Rectal smooth muscle tissue (tissue), 1 donor: Measurements from ENCODE around the gene TMEM183A.
"Not testable (repeated sequence)": the region's sequence is repeated elsewhere in the genome, so short reads cannot be mapped to it uniquely, and the experiment has no call there.

Experiments
- H3K27ac ChIP-seq: one replicate; pipeline ENCODE4 v1.7.0; 2013; ENCODE audit warnings: low read depth, low read length, inconsistent platforms
- H3K27me3 ChIP-seq: one replicate; pipeline ENCODE4 v1.7.0; 2013; ENCODE audit warnings: low read length; ENCODE audit not compliant: control insufficient read depth, insufficient read depth
- H3K36me3 ChIP-seq: one replicate; pipeline ENCODE4 v1.7.0; 2013; ENCODE audit warnings: low read length; ENCODE audit not compliant: control insufficient read depth, insufficient read depth
- H3K4me1 ChIP-seq: one replicate; pipeline ENCODE4 v1.7.0; 2013; ENCODE audit warnings: low read length; ENCODE audit not compliant: control insufficient read depth, insufficient read depth
- H3K4me3 ChIP-seq: one replicate; pipeline ENCODE4 v1.7.0; 2013; ENCODE audit warnings: low read length
- H3K9ac ChIP-seq: one replicate; pipeline ENCODE4 v1.7.0; 2013; ENCODE audit warnings: low read length

TMEM183A gene

DNA sequence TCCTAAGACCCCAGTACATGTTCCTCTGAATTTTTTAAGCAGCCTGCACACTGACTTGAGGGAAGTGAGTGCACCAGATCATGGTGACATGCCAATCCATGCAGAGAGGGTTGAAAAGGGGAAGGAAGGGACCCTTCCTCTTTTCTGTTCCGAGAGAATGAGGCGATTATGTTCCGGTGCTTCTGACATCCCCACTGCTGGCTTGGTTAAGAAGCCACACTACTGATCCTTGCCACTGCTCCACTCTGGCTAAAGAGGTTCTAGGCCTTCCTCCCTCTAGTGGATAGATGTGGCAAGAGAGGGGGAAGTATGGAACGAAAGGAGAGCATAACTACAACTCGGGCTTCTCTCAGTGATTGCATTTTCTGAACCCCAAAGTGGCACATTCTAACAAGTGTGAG lies 38.3 kb upstream of the TMEM183A start:
- peaks cover 6% of the 10 kb centered on the region for H3K4me1 ChIP-seq
- no peak overlapping the region for H3K9ac ChIP-seq
- H3K27ac ChIP-seq, result no peak overlapping the region
- H3K4me3 ChIP-seq, result no peak overlapping the region
- no peaks in the 10 kb centered on the region for H3K27me3 ChIP-seq
- no peaks in the 10 kb centered on the region for H3K36me3 ChIP-seq

DNA sequence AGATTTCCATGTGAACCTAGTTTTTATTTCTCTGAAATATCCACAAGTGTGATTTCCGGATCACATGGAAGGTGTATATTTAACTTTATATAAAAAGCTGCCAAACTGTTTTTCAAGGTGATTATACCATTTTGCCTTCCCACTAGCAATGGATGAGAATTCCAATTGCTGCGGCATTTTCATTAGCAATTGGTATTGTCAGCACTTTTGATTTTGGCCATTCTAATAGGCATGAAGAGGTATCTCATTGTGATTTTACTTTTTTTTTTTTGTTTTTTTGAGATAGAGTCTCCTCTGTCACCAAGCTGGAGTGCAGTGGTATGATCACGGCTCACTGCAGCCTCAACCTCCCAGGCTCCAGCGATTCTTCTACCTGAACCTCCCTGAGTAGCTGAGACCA lies 35.1 kb upstream of the TMEM183A start:
- Histone ChIP-seq H3K4me1 (peaks cover 2% of the 10 kb centered on the region), H3K27ac (no peak overlapping the region), H3K36me3 (no peaks in the 10 kb centered on the region), H3K9ac (no peak overlapping the region), H3K4me3 (no peak overlapping the region), H3K27me3 (no peaks in the 10 kb centered on the region)

DNA sequence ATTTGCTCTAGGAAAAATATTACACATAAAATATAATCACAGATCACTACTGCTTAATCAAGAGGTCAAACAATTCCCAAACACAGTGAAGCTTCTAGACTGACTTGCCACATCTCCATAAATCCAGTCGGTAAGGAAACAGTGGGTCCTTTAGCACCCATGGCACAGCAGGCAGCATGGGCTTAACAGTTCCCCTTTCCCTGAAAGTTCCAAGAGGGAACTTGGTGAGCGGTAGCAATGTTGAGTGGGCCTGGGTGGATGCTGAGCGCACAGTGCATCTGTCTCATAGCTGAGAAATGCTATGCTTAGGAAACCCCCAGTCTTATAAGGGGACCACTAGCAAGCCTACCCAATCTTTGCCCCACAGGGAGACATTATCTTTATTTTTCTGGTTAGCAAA lies 32.3 kb upstream of the TMEM183A start:
- no peaks in the 10 kb centered on the region for H3K4me1 ChIP-seq
- H3K9ac ChIP-seq, result no peak overlapping the region
- no peaks in the 10 kb centered on the region for H3K36me3 ChIP-seq
- no peaks in the 10 kb centered on the region for H3K27me3 ChIP-seq
- H3K4me3 ChIP-seq, result no peak overlapping the region
- no peak overlapping the region for H3K27ac ChIP-seq

DNA sequence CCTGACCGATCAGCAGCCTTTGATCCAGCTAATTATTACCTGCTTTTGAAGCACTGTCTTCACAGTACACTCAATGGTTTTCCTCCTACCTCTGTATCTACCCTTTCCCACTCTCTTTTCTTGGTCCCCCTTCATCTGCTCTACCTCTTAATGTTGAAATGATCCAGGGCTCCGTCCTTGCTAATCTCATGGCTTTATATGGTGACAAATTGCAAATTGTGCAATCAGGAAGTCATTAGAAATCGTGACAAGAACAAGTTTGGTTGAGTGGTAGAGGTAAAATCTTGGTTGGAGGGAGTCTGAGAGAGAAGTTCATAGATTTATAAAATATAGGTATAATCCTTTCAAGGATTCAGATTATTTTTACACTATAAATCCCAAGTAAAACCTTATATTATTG lies 30.5 kb upstream of the TMEM183A start:
- H3K9ac ChIP-seq, result no peak overlapping the region
- no peaks in the 10 kb centered on the region for H3K27me3 ChIP-seq

DNA sequence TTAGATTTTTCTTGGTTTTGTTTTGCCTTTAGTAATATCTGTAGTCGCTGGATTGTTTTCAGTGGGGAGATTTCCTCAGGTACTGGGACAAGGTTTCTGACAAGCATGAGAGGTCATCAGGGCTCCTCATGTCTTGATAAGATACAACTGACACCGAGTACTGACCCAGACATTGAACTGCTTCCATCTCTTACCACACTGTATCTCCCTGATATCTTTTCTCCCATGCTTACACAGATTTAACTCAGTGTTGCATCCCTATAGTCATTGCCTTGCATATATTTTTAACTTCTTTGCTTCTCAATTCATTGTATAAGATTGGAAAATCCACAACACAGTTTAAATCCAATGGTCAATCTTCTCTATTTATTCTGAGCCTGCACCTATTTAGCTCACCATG lies 27.7 kb upstream of the TMEM183A start:
- H3K36me3 ChIP-seq, result no peaks in the 10 kb centered on the region
- H3K27ac ChIP-seq, result no peak overlapping the region
- H3K27me3 ChIP-seq, result no peaks in the 10 kb centered on the region
- no peaks in the 10 kb centered on the region for H3K4me1 ChIP-seq
- no peak overlapping the region for H3K9ac ChIP-seq
- no peak overlapping the region for H3K4me3 ChIP-seq

More for the DNA sequence above, 30.5 kb upstream of the TMEM183A start:
- Histone ChIP-seq H3K4me1 (no peaks in the 10 kb centered on the region), H3K36me3 (no peaks in the 10 kb centered on the region), H3K27ac (no peak overlapping the region), H3K4me3 (no peak overlapping the region)

DNA sequence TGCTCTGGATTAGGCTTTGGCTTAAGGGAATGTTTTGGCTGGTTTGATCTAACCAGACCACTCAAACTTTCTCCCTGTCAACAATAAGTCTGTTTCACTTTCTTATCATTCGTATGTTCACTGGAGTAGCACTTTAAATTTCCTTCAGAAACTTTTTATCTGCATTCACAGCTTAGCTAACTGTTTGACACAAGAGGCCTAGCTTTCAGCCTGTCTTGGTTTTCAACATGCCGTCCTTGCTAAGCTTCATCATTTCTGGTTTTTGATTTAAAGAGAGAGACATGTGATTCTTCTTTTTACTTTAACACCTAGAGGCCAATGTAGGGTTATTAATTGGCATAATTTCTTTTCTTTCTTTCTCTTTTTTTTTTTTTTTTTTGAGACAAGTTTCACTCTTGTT lies 25.2 kb upstream of the TMEM183A start:
- H3K4me1 ChIP-seq, result no peaks in the 10 kb centered on the region
- no peak overlapping the region for H3K27ac ChIP-seq
- no peaks in the 10 kb centered on the region for H3K36me3 ChIP-seq
- no peak overlapping the region for H3K4me3 ChIP-seq
- H3K9ac ChIP-seq, result no peak overlapping the region
- no peaks in the 10 kb centered on the region for H3K27me3 ChIP-seq

DNA sequence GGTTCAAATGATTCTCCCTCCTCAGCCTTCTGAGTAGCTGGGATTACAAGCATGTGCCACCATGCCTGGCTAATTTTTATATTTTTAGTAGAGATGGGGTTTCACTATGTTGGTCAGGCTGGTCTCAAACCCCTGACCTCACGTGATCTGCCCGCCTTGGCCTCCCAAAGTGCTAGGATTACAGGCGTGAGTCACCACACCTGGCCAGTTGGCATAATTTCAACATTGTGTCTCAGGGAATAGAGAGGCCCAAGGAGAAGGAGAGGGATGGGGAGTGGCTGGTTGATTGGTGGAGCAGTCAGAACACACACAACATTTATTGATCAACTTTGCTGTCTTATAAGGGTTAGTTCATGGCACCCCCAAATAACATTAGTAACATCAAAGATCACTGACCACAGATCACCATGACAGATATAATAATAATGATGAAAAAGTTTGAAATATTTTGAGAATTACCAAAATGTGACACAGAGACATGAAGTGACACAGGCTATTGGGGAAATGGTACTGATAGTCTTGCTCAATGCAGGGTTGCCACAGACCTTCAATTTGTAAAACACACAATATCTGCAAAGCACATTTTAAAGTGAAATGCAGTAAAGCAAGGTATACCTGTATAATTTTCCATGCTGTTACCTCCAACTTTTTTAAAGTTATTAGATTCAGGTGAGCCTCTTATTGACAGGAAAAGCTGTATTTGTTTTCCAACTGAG lies 24.3 kb upstream of the TMEM183A start:
- H3K9ac ChIP-seq, result no peak overlapping the region
- no peaks in the 10 kb centered on the region for H3K27me3 ChIP-seq
- no peaks in the 10 kb centered on the region for H3K36me3 ChIP-seq
- no peak overlapping the region for H3K27ac ChIP-seq
- H3K4me1 ChIP-seq, result no peaks in the 10 kb centered on the region
- no peak overlapping the region for H3K4me3 ChIP-seq

DNA sequence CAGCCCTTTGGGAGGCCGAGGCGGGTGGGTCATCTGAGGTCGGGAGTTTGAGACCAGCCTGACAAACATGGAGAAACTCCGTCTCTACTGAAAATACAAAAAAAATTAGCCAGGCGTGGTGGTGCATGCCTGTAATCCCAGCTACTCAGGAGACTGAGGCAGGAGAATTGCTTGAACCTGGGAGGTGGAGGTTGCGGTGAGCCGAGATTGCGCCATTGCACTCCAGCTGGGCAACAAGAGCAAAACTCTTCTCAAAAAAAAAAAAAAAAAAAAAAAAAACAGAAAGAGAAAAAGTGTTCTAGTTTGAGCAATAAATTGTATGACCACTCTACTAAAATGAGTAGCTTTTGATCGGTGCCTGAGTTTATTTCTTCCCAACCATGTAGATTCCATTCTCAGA lies 21.1 kb upstream of the TMEM183A start:
- not testable (repeated sequence) for H3K4me3 ChIP-seq, H3K4me1 ChIP-seq, H3K9ac ChIP-seq, H3K27me3 ChIP-seq, H3K27ac ChIP-seq, H3K36me3 ChIP-seq

DNA sequence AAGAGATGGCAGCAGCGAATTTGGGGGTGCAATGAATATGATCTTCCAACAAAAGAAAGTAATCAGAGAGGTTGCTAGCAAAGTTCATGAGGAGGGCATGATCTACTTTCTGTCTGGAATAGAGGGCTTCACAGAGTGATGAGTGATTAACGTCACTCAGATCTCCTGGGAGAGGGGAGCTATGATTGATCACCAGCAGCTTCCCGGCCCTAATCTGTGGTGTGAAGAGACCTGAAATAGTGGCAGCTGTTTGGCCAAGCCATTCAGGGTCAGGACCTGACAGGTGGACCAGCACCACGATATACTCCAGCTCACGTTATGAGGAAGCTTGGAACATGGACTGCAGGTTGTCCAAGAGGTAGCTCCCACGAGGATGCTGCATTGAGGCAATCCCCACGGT lies 19.9 kb upstream of the TMEM183A start:
- no peak overlapping the region for H3K9ac ChIP-seq
- no peak overlapping the region for H3K4me3 ChIP-seq
- H3K27me3 ChIP-seq, result no peaks in the 10 kb centered on the region
- H3K36me3 ChIP-seq, result no peaks in the 10 kb centered on the region
- H3K27ac ChIP-seq, result no peak overlapping the region
- H3K4me1 ChIP-seq, result no peaks in the 10 kb centered on the region

DNA sequence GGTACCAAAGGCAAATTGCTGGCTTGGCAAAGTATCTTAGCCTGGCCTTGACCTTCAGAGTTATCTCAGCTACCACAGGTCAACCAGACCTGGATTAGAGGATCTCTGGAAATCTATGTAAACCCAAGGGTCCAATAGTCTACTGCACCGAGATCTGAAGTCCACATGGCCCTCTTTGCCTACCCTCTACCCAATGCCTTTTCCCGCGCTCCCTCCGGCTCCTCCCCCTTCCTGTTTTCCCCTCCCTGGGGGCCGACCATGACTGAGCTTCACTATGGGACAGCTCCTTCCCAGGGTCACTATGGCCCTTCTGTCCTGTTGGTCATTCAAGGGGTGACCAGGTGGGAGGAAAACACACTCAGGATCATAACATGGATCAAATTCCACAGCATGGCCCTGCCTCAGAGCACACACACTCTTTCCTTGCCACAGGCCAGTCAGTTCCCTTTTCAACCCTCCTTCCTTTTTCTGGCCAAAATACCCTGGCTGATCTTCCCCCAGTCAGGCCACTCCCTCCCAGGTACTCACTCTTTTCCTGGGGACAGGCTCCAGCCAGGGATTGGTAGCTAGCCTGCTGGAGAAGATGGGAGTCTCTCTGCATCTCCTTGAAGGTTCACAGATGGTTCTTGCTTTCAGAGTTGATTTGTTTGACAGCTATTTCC lies 19.1 kb upstream of the TMEM183A start:
- Histone ChIP-seq H3K4me1 (no peaks in the 10 kb centered on the region), H3K27me3 (no peaks in the 10 kb centered on the region), H3K36me3 (no peaks in the 10 kb centered on the region), H3K9ac (no peak overlapping the region), H3K27ac (no peak overlapping the region), H3K4me3 (no peak overlapping the region)

DNA sequence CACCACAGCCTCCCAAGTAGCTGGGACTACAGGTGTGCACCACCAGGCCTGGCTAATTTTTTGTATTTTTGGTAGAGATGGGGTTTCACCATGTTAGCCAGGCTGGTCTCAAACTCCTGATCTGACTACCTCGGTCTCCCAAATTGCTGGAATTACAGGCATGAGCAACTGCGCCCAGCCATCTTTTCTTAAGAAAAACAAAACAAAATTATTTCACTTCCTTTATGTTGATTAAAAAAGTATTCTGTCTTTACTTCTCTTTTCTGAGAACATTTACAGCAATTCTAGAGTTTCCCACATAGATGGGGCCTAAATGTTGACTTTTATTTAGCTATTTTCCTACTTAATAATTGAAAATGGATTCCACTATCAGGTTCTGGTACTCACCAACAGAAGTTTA lies 17.3 kb upstream of the TMEM183A start:
- H3K27me3 ChIP-seq, result no peaks in the 10 kb centered on the region
- no peak overlapping the region for H3K9ac ChIP-seq

DNA sequence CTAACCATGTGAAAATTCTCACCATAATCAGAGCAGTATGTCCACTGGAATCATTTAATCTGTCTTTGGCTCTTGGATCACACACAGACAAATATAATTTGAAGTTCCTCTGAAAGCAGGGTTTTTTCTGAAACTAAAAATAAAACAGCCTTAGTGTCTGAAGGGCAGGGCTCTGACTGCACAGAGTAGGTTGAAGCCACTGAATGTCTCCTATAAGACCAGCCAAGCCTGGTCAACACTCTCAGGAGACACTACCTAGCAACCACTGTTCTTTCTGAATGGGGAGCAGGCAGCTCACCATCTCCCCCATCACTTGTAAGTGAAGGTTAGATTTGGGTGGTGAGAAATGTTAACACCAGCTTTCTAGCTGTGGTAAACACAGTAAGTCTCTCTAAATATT lies 16.1 kb upstream of the TMEM183A start:
- H3K9ac ChIP-seq, result no peak overlapping the region

More for the DNA sequence above, 17.3 kb upstream of the TMEM183A start:
- Histone ChIP-seq H3K4me1 (no peaks in the 10 kb centered on the region), H3K36me3 (no peaks in the 10 kb centered on the region), H3K27ac (no peak overlapping the region), H3K4me3 (no peak overlapping the region)

DNA sequence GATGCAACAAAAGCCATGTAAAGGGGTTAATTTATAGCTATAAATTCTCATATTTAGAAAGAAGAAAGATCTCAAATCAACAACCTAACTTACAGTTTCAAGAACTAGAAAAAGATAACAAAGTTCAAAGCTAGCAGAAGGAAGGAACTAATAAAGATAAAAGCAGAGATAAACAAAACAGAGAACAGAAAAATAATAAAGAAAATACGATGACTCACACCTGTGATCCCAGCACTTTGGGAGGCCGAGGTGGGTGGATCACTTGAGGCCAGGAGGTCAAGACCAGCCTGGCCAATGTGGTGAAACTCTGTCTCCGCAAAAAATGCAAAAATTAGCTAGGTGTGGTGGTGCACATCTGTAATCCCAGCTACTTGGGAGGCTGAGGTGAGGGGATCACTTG lies 12.4 kb upstream of the TMEM183A start:
- Histone ChIP-seq H3K27me3 (no peaks in the 10 kb centered on the region), H3K4me3 (no peak overlapping the region), H3K36me3 (no peaks in the 10 kb centered on the region), H3K4me1 (no peaks in the 10 kb centered on the region), H3K27ac (no peak overlapping the region), H3K9ac (no peak overlapping the region)

More for the DNA sequence above, 16.1 kb upstream of the TMEM183A start:
- no peak overlapping the region for H3K27ac ChIP-seq
- H3K4me3 ChIP-seq, result no peak overlapping the region
- no peaks in the 10 kb centered on the region for H3K4me1 ChIP-seq
- no peaks in the 10 kb centered on the region for H3K36me3 ChIP-seq
- no peaks in the 10 kb centered on the region for H3K27me3 ChIP-seq
